HG02885 (cell line): ENCODE data around the gene SRPK2.
"Not testable (repeated sequence)": the region's sequence is repeated elsewhere in the genome, so short reads cannot be mapped to it uniquely, and the experiment has no call there.

Experiments used
- ATAC-seq: cut with Tn5 transposase; IDR thresholded peaks from one replicate; pipeline ENCODE4 v1.9.1; 2021; ENCODE audit warnings: mild to moderate bottlenecking; ENCODE audit not compliant: unreplicated experiment, poor library complexity

Gene SRPK2

GRCh38 chr7:105268511-105269392 lies 120.0 kb downstream of the SRPK2 start:
- peak; percentile 83 for ATAC-seq

- peak; percentile 44 for ATAC-seq
These were observed 120.7 kb downstream of the SRPK2 start for GRCh38 chr7:105268056-105268455.

GRCh38 chr7:105267244-105267643 lies 121.5 kb downstream of the SRPK2 start:
- ATAC-seq: no peak

- ATAC-seq: no peak
These were observed 124.0 kb downstream of the SRPK2 start for GRCh38 chr7:105264707-105265106.

GRCh38 chr7:105261689-105262088 lies 127.0 kb downstream of the SRPK2 start:
- no peak for ATAC-seq

GRCh38 chr7:105260201-105260871 lies 128.4 kb downstream of the SRPK2 start:
- not testable (repeated sequence) for ATAC-seq

GRCh38 chr7:105258919-105259318 lies 129.8 kb downstream of the SRPK2 start:
- ATAC-seq: not testable (repeated sequence)

GRCh38 chr7:105257338-105257737 lies 131.4 kb downstream of the SRPK2 start:
- no peak for ATAC-seq

GRCh38 chr7:105256761-105257231 lies 131.9 kb downstream of the SRPK2 start:
- ATAC-seq: no peak

GRCh38 chr7:105250706-105251105 lies 138.0 kb downstream of the SRPK2 start:
- no peak for ATAC-seq

GRCh38 chr7:105250239-105250638 lies 138.5 kb downstream of the SRPK2 start:
- ATAC-seq: no peak

GRCh38 chr7:105249216-105249615 lies 139.5 kb downstream of the SRPK2 start:
- no peak for ATAC-seq

GRCh38 chr7:105246679-105247078 lies 142.0 kb downstream of the SRPK2 start:
- no peak for ATAC-seq

- ATAC-seq: no peak
These were observed 142.5 kb downstream of the SRPK2 start for GRCh38 chr7:105246256-105246655.

- ATAC-seq: no peak
These were observed 143.2 kb downstream of the SRPK2 start for GRCh38 chr7:105245398-105246114.

- no peak for ATAC-seq
These were observed 144.1 kb downstream of the SRPK2 start for GRCh38 chr7:105244594-105244993.

GRCh38 chr7:105241198-105241597 lies 147.5 kb downstream of the SRPK2 start:
- ATAC-seq: no peak

GRCh38 chr7:105238198-105238765 lies 150.4 kb downstream of the SRPK2 start:
- no peak for ATAC-seq

GRCh38 chr7:105234886-105235285 lies 153.8 kb downstream of the SRPK2 start:
- ATAC-seq: no peak

- ATAC-seq: not testable (repeated sequence)
These were observed 155.9 kb downstream of the SRPK2 start for GRCh38 chr7:105232829-105233291.
